Measurements from ENCODE around the gene TMEM45B. TPM values are rescaled to one million over a fixed set of nuclear protein-coding genes. Genes with fewer than 3 reads are reported as not detected.
"Not testable (repeated sequence)": the region's sequence is repeated elsewhere in the genome, so short reads cannot be mapped to it uniquely, and the experiment has no call there.

TMEM45B gene
- total and polyA plus RNA-seq, 7 donors = 0.05 to 0.09 TPM; not detected in 5

DNA sequence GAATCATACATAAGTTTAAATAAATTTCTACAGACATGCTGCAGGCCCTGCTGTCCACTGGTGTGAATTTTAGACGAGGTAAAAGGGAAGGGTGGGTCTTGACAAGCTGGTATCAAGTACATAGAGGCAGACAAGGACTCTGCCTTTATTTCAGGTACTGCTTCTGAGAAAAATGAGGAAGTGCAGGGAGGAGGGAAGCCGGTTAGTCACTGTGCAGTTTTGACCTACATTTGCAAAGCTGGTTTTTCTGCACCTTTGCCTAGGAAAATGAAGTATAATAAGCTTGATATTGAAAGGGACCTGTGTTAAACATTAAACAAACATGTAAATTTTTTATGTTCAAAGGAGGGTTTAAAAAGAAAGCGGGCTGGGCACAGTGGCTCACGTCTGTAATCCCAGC is 24.6 kb downstream of the TMEM45B start:
- ATAC-seq = no peak
- intact Hi-C loops (cut with DNase I) = no loop called here

DNA sequence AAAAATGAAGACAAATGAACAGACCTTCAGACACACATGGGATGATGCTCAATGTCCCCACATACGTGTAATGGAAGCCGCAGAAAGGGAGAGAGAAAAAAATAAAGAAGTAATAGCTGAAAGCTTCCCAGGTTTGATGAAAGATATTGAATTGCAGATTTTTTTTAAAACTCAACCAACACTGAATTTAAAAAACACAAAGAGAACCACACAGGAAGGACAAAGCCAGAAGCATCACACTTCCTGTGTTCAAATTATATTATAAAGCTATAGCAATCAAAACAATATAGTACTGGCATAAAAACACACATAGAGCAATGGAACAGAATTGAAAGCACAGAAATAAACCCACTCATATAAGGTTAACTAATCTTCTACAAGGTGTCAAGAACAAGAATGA is 26.5 kb downstream of the TMEM45B start:
- TF ChIP-seq CTCF (IDR thresholded peaks at IDR 0.05) = no peak
- WGBS, 3 donors = 95 to 96% (median 95%) methylated on average over 2 of the region's 2 CpGs
- intact Hi-C loops (cut with DNase I) = no loop called here
- no peak for DNase-seq
- Histone ChIP-seq H3K9me3 (no peaks in the 10 kb centered on the region), H3K36me3 (ENCODE audit: insufficient read depth in 1 of 2, low read depth in 1 of 2) (no peaks in the 10 kb centered on the region), H3K27ac (no peak overlapping the region), H3K4me1 (no peaks in the 10 kb centered on the region), H3K4me3 (no peak overlapping the region), H3K27me3 (ENCODE audit: insufficient read depth in 3 of 3, low read length in 2 of 3) (no peaks in the 10 kb centered on the region)
- no peak for ATAC-seq

More for the DNA sequence above, 24.6 kb downstream of the TMEM45B start:
- DNase-seq = no peak
- TF ChIP-seq CTCF (IDR thresholded peaks at IDR 0.05) = no peak
- H3K4me1 ChIP-seq = no peaks in the 10 kb centered on the region
- no peaks in the 10 kb centered on the region for H3K36me3 ChIP-seq (ENCODE audit: insufficient read depth in 1 of 2, low read depth in 1 of 2)
- no peak overlapping the region for H3K27ac ChIP-seq
- H3K9me3 ChIP-seq = no peaks in the 10 kb centered on the region
- whole genome bisulfite sequencing, 3 donors = 61 to 67% (median 64%) methylated on average over 4 of the region's 4 CpGs
- no peaks in the 10 kb centered on the region for H3K27me3 ChIP-seq (ENCODE audit: insufficient read depth in 3 of 3, low read length in 2 of 3)
- H3K4me3 ChIP-seq = no peak overlapping the region

DNA sequence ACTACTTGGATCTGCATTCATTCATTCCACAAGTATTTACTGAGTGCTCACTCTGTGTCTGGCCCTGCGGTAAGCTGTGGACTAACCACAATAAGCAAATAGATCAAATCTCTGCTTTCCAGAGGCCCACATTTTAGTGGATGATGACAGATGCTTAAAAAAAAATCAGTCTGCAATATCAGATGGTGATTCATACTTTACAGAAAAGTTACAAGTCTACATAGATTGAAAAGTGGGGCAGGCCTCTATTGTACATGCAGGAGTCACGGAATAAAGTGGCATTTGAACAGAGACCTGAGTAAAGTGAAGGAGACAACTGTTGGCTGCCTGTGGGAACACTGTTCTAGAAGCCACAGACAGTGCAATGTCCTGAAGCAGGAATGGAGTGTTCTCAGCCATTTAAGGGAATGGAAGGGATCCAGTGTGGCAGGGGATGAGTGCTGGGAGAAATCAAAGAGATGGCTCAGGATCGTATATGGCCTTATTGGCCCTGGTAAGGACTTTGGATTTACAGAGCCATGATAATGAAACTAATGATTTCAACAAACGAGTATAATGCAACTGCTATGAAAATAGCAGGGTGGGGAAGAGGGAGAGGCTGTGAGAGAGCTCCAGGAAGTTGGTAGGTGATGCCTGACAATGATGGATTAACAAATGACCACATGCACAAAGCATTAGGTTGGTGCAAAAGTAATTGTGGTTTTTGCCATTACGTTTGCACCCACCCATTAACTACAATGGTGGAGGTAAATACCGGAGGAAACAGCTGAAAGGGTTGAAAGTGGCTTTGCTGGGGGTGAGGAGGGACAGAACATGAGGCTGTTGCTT is 31.1 kb downstream of the TMEM45B start:
- intact Hi-C loops (cut with DNase I) = no loop called here
- DNase-seq = no peak
- 67 to 71% (median 69%) methylated on average over 6 of the region's 6 CpGs for WGBS, 3 donors
- no peaks in the 10 kb centered on the region for H3K36me3 ChIP-seq (ENCODE audit: insufficient read depth in 1 of 2, low read depth in 1 of 2)
- H3K27me3 ChIP-seq (ENCODE audit: insufficient read depth in 3 of 3, low read length in 2 of 3) = no peaks in the 10 kb centered on the region
- no peak overlapping the region for H3K27ac ChIP-seq
- H3K9me3 ChIP-seq = no peaks in the 10 kb centered on the region
- no peak for TF ChIP-seq CTCF (IDR thresholded peaks at IDR 0.05)
- no peaks in the 10 kb centered on the region for H3K4me1 ChIP-seq
- H3K4me3 ChIP-seq = no peak overlapping the region
- no peak for ATAC-seq

- DNase-seq; H3K4me3 ChIP-seq; ATAC-seq; H3K27ac ChIP-seq; intact Hi-C loops (cut with DNase I); H3K4me1 ChIP-seq; H3K36me3 ChIP-seq (ENCODE audit: insufficient read depth in 1 of 2, low read depth in 1 of 2); H3K27me3 ChIP-seq (ENCODE audit: insufficient read depth in 3 of 3, low read length in 2 of 3); H3K9me3 ChIP-seq: not testable (repeated sequence)
- 78 to 100% (median 83%) methylated on average over 1 of the region's 3 CpGs for WGBS, 3 donors
These were observed 31.7 kb downstream of the TMEM45B start for GRCh38 chr11:129847361-129847760.

- Histone ChIP-seq H3K27me3 (ENCODE audit: insufficient read depth in 3 of 3, low read length in 2 of 3) (no peaks in the 10 kb centered on the region), H3K4me3 (no peak overlapping the region), H3K4me1 (no peaks in the 10 kb centered on the region), H3K27ac (no peak overlapping the region), H3K9me3 (no peaks in the 10 kb centered on the region), H3K36me3 (ENCODE audit: insufficient read depth in 1 of 2, low read depth in 1 of 2) (no peaks in the 10 kb centered on the region)
- intact Hi-C loops (cut with DNase I) = no loop called here
- ATAC-seq (no peak), DNase-seq (no peak)
- WGBS, 3 donors = 77 to 82% (median 82%) methylated on average over 15 of the region's 15 CpGs
- TF ChIP-seq CTCF (IDR thresholded peaks at IDR 0.05) = no peak
These were observed 33.9 kb downstream of the TMEM45B start for GRCh38 chr11:129849447-129850130.

All from psoas muscle (tissue), 8 donors.